Nephron (organoid): Measurements from ENCODE around the gene HAPLN3.
A peak's percentile ranks its signal among the peaks of the same experiment; 100 is the strongest.

ENCODE experiments used
- H3K27ac Mint-ChIP-seq, 3 experiments: 2 replicates each; pipeline ENCODE4 v1.8.0; 2020; ENCODE audit warnings: mixed read lengths in 3 of 3, mild to moderate bottlenecking in 2 of 3, moderate library complexity in 1 of 3
- H3K27me3 Mint-ChIP-seq: 2 replicates; pipeline ENCODE4 v1.8.0; 2021; ENCODE audit warnings: low read depth, mild to moderate bottlenecking, moderate library complexity, mixed read lengths
- H3K36me3 Mint-ChIP-seq: 2 replicates; pipeline ENCODE4 v1.8.0; 2020; ENCODE audit warnings: low read depth, mixed read lengths
- H3K4me1 Mint-ChIP-seq: 2 replicates; pipeline ENCODE4 v1.8.0; 2020; ENCODE audit warnings: mixed read lengths
- H3K4me3 Mint-ChIP-seq, 3 experiments: 2 replicates each; pipeline ENCODE4 v1.8.0; 2020; ENCODE audit warnings: mild to moderate bottlenecking in 3 of 3, mixed read lengths in 3 of 3, moderate library complexity in 2 of 3
- H3K9me3 Mint-ChIP-seq: 2 replicates; pipeline ENCODE4 v1.8.0; 2020; ENCODE audit warnings: mixed read lengths
- CTCF ChIP-seq, 3 experiments: fragments of 200-600 bp; sonication (generic); IDR thresholded peaks; one replicate each; pipeline ENCODE4 v1.5.0; 2021; ENCODE audit warnings: antibody characterized with exemption in 3 of 3; ENCODE audit not compliant: unreplicated experiment in 3 of 3

The HAPLN3 gene

GRCh38 chr15:88913017-88913849, 17.9 kb upstream of the HAPLN3 start, which contains the start of gene MFGE8:
TSS of gene MFGE8 (minus strand) at chr15:88913379. CDS start at chr15:88913319, 60 bp downstream.
- Mint-ChIP-seq H3K4me3 (peak within 1 kb of the TSS; percentile 94 to 97 (median 94)), H3K36me3 (peaks cover 9% of the 10 kb centered on the region), H3K27ac (peak within 1 kb of the TSS; percentile 79 to 82 (median 80)), H3K27me3 (peaks cover 15% of the 10 kb centered on the region), H3K9me3 (no peaks in the 10 kb centered on the region), H3K4me1 (peaks cover 38% of the 10 kb centered on the region)
- TF ChIP-seq CTCF (IDR thresholded peaks at IDR 0.05; ENCODE audit: unreplicated experiment in 3 of 3), result no peak

GRCh38 chr15:88912500-88912921, 17.2 kb upstream of the HAPLN3 start:
- Mint-ChIP-seq H3K9me3 (no peaks in the 10 kb centered on the region), H3K36me3 (peaks cover 13% of the 10 kb centered on the region), H3K4me1 (peaks cover 38% of the 10 kb centered on the region), H3K27me3 (peaks cover 9% of the 10 kb centered on the region), H3K27ac (peak overlapping the region; percentile 53 to 67 (median 66)), H3K4me3 (peak overlapping the region; percentile 94 to 97 (median 94))
- TF ChIP-seq CTCF (IDR thresholded peaks at IDR 0.05; ENCODE audit: unreplicated experiment in 3 of 3), result no peak

GRCh38 chr15:88911766-88912118, 16.4 kb upstream of the HAPLN3 start:
- Mint-ChIP-seq H3K27ac (peak overlapping the region; percentile 53 to 67 (median 66)), H3K27me3 (peaks cover 5% of the 10 kb centered on the region), H3K4me3 (peak overlapping the region; percentile 94 to 97 (median 94))

GRCh38 chr15:88909956-88910831, 14.8 kb upstream of the HAPLN3 start:
- TF ChIP-seq CTCF (IDR thresholded peaks at IDR 0.05; ENCODE audit: unreplicated experiment in 3 of 3), result no peak
- peaks cover 27% of the 10 kb centered on the region for H3K36me3 Mint-ChIP-seq
- no peaks in the 10 kb centered on the region for H3K9me3 Mint-ChIP-seq
- peaks cover 5% of the 10 kb centered on the region for H3K27me3 Mint-ChIP-seq
- peaks cover 40% of the 10 kb centered on the region for H3K4me1 Mint-ChIP-seq
- H3K4me3 Mint-ChIP-seq, result peak overlapping the region; percentile 85 to 97 (median 94)
- peak overlapping the region; percentile 67 to 83 (median 73) for H3K27ac Mint-ChIP-seq

More at GRCh38 chr15:88911766-88912118, 16.4 kb upstream of the HAPLN3 start:
- Mint-ChIP-seq H3K4me1 (peaks cover 38% of the 10 kb centered on the region), H3K36me3 (peaks cover 18% of the 10 kb centered on the region), H3K9me3 (no peaks in the 10 kb centered on the region)
- no peak for TF ChIP-seq CTCF (IDR thresholded peaks at IDR 0.05; ENCODE audit: unreplicated experiment in 3 of 3)

GRCh38 chr15:88908697-88909621, 13.6 kb upstream of the HAPLN3 start:
- Mint-ChIP-seq H3K4me3 (peak overlapping the region; percentile 64 to 97 (median 85)), H3K27me3 (peaks cover 5% of the 10 kb centered on the region), H3K9me3 (no peaks in the 10 kb centered on the region), H3K27ac (peak overlapping the region; percentile 59 to 83 (median 73)), H3K4me1 (peaks cover 46% of the 10 kb centered on the region), H3K36me3 (peaks cover 32% of the 10 kb centered on the region)
- TF ChIP-seq CTCF (IDR thresholded peaks at IDR 0.05; ENCODE audit: unreplicated experiment in 3 of 3), result no peak
